Right atrium auricular region (tissue), 2 donors: ENCODE data around the gene PPP2R2B. TPM values are rescaled to one million over a fixed set of nuclear protein-coding genes. Genes with fewer than 3 reads are reported as not detected.

Experiments
- DNase-seq: peaks from one replicate; pipeline ENCODE4 v3.0.0-alpha.2; 2019; ENCODE audit warnings: low spot score
- H3K27ac ChIP-seq, 2 donors: fragments of 200-600 bp; sonication (generic); 1 replicate in 1 of 2; 2 replicates in 1 of 2; pipeline ENCODE4 v1.5.1; 2016 to 2019
- H3K27me3 ChIP-seq, 2 donors: fragments of 200-600 bp; sonication (generic); one replicate each; pipeline versions ENCODE4 v1.5.1 to v1.6.0; 2017 to 2019
- H3K36me3 ChIP-seq: fragments of 200-600 bp; sonication (generic); one replicate; pipeline ENCODE4 v1.5.1; 2016
- H3K4me1 ChIP-seq, 2 donors: fragments of 200-600 bp; sonication (generic); one replicate each; pipeline versions ENCODE4 v1.5.1 to v1.6.0; 2017 to 2019
- H3K4me3 ChIP-seq, 2 donors: fragments of 200-600 bp; sonication (generic); 1 replicate in 1 of 2; 2 replicates in 1 of 2; pipeline ENCODE4 v1.5.1; 2017 to 2019; ENCODE audit warnings: mild to moderate bottlenecking in 1 of 2, moderate library complexity in 1 of 2
- H3K9me3 ChIP-seq, 2 donors: fragments of 200-600 bp; sonication (generic); one replicate each; pipeline ENCODE4 v1.5.1; 2019
- total RNA-seq, 2 donors: library from RNA; depleted of rRNA; stranded (reverse); fragments of >200 nt; gene quantifications; one replicate each; pipeline ENCODE4 v1.1.0, GENCODE V29; 2016
- TF ChIP-seq, protein P1 (sequence below), 2 donors: fragments of 200-600 bp; sonication (generic); IDR thresholded peaks; one replicate each; pipeline ENCODE4 v1.5.1; 2019; ENCODE audit warnings: antibody characterized with exemption in 2 of 2

PPP2R2B gene
- total RNA-seq, 2 donors from 2014 or later, result 1.6 to 12.4 TPM

- H3K27me3 ChIP-seq, result no peaks in the 10 kb centered on the region
- TF ChIP-seq, protein P1, sequence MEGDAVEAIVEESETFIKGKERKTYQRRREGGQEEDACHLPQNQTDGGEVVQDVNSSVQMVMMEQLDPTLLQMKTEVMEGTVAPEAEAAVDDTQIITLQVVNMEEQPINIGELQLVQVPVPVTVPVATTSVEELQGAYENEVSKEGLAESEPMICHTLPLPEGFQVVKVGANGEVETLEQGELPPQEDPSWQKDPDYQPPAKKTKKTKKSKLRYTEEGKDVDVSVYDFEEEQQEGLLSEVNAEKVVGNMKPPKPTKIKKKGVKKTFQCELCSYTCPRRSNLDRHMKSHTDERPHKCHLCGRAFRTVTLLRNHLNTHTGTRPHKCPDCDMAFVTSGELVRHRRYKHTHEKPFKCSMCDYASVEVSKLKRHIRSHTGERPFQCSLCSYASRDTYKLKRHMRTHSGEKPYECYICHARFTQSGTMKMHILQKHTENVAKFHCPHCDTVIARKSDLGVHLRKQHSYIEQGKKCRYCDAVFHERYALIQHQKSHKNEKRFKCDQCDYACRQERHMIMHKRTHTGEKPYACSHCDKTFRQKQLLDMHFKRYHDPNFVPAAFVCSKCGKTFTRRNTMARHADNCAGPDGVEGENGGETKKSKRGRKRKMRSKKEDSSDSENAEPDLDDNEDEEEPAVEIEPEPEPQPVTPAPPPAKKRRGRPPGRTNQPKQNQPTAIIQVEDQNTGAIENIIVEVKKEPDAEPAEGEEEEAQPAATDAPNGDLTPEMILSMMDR (IDR thresholded peaks at IDR 0.05), result no peak
- H3K4me3 ChIP-seq, result no peak overlapping the region
- no peak for DNase-seq
- H3K36me3 ChIP-seq, result no peaks in the 10 kb centered on the region
- H3K4me1 ChIP-seq, result no peaks in the 10 kb centered on the region
- H3K27ac ChIP-seq, result no peak overlapping the region
- H3K9me3 ChIP-seq, result no peaks in the 10 kb centered on the region
These were observed 173.4 kb downstream of the PPP2R2B start for GRCh38 chr5:146704949-146705665.

DNA sequence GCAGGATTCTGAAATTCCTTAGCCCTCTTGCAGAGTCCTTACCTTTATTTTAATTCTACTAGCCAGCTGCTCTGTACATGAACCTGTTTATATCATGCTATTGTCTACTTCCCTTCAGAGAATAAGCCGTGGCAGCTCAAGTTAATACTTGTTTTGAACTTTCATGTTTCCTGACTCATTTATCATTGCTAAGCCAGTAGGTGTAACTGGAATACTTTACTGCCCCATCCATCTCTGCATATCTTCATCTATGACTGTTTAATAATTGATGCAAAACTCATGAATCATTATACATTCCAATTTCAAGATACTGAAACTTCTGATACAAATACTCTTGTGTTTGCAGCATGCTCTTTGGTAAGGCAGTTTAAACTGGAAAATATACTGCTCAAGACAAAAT lies 174.7 kb downstream of the PPP2R2B start:
- H3K4me1 ChIP-seq, result no peaks in the 10 kb centered on the region
- TF ChIP-seq, protein P1 (IDR thresholded peaks at IDR 0.05), result no peak
- DNase-seq, result no peak
- no peaks in the 10 kb centered on the region for H3K9me3 ChIP-seq
- H3K27ac ChIP-seq, result no peak overlapping the region
- H3K4me3 ChIP-seq, result no peak overlapping the region
- H3K27me3 ChIP-seq, result no peaks in the 10 kb centered on the region
- H3K36me3 ChIP-seq, result no peaks in the 10 kb centered on the region

DNA sequence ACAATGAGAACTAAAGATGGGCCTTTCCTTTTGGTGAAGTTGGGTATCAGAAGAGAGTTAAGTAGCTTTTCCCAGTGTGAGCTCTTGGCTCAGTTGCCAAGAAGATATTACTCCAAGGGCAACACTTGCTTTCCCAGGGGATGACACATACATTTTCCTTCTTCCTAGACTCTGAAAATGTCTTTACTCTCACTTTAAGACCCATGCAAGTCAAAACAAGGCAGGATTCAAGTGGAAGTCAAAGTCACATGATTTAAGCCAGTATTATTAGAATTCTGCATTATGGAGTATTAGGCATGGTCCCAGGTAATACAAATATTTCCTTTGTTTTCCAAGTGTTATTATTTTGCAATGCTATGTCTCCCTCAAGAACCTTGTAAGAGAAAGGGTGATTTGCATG lies 175.1 kb downstream of the PPP2R2B start:
- Histone ChIP-seq H3K4me3 (no peak overlapping the region), H3K36me3 (no peaks in the 10 kb centered on the region), H3K27me3 (no peaks in the 10 kb centered on the region), H3K4me1 (no peaks in the 10 kb centered on the region), H3K27ac (no peak overlapping the region), H3K9me3 (no peaks in the 10 kb centered on the region)
- DNase-seq, result no peak
- TF ChIP-seq, protein P1 (IDR thresholded peaks at IDR 0.05), result no peak

DNA sequence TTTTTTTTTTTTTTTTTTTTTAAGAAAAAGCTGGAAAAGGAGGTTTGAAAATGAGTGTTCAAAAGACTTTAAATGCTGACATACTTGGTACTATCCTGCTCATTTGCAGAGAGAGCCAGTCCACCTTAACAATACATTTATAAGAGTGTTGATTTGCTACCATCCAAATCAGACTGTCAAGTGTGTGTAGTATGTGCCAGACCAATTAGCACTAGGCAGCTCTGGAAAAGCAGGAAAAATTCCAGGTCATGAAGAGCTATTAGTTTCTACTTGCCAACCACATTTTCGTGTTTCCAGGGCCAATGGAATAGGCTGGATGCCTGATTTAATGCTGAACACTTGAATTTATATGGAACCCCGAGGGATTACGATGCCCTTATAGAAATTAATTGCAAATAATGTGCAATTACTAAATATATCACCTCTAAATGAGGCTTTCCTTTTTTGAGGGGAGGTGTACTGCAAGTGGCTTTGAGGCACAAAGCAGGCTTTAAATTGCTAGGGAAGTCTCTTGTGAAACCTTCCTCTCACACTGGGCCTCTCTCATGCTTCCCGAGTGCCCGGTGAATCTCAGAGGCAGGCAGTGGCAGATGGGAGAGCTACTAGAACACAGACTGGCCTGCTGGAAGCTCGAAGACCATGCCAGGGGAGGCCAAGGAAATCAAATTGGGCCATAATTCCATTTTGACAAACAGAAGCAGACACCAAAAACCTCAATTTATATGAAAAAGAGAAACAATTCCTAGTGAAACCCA lies 178.7 kb downstream of the PPP2R2B start:
- TF ChIP-seq, protein P1 (IDR thresholded peaks at IDR 0.05), result no peak
- Histone ChIP-seq H3K4me1 (no peaks in the 10 kb centered on the region), H3K27me3 (no peaks in the 10 kb centered on the region), H3K36me3 (no peaks in the 10 kb centered on the region), H3K9me3 (no peaks in the 10 kb centered on the region), H3K27ac (no peak overlapping the region), H3K4me3 (no peak overlapping the region)
- DNase-seq, result no peak

GRCh38 chr5:146699138-146699537 lies 179.4 kb downstream of the PPP2R2B start:
- no peaks in the 10 kb centered on the region for H3K9me3 ChIP-seq
- no peaks in the 10 kb centered on the region for H3K4me1 ChIP-seq
- no peaks in the 10 kb centered on the region for H3K27me3 ChIP-seq
- DNase-seq, result no peak
- TF ChIP-seq, protein P1 (IDR thresholded peaks at IDR 0.05), result no peak
- no peak overlapping the region for H3K27ac ChIP-seq
- H3K36me3 ChIP-seq, result no peaks in the 10 kb centered on the region
- H3K4me3 ChIP-seq, result no peak overlapping the region
